ENCODE results near the gene EIPR1.

The EIPR1 gene

DNA sequence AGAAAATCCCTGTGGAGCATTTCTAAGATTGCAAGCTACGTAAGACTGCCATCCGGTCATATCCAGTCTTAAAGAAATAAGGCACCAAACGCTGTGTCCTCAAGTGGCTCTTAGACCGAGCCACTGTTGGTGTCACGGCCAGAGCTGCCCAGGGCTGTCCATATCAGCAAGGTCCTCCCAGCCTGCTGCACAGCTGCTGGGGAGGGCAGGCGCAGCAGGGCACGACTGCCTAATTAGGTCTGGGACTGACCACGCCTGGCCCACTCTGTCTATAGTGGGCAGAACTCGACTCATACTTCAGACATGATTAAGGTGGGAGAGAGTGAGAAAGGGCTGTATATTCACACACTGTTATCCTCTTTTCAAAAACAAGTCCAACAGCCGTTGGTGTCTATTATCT is 39.3 kb downstream of the EIPR1 start:
- CTCF ChIA-PET, result no interaction called here

DNA sequence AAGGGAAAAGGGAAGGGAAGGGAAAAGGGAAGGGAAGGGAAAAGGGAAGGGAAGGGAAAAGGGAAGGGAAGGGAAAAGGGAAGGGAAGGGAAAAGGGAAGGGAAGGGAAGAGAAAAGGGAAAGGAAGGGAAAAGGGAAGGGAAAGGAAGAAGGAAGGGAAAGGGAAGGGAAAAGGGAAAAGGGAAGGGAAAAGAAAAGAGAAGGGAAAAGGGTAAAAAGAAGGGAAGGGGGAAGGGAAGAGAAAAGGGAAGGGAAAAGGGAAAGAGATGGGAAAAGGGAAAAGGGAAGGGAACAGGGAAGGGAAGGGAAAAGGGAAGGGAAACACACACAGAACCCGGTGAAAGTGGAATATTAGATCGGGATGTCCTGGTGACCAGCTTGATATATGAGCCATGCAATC is 40.8 kb downstream of the EIPR1 start:
- DNase-seq, result no peak
- no CpG with 5 or more reads among the region's 2 CpGs for WGBS (ENCODE audit: insufficient coverage)
- peaks cover 0 to 5% (median 4%) of the 10 kb centered on the region in 5 experiments for H3K9me3 ChIP-seq (ENCODE audit: control extremely low read depth in 1 of 5, control insufficient read depth in 4 of 5, insufficient read depth in 2 of 5, low read depth in 1 of 5, low read length in 4 of 5)
- no peak overlapping the region for H3K27ac ChIP-seq (ENCODE audit: insufficient read depth in 1 of 2, low read depth in 1 of 2, low read length in 2 of 2, poor library complexity in 1 of 2, severe bottlenecking in 2 of 2)
- ChIA-PET CTCF (no interaction called here), POLR2A (no interaction called here)
- H3K4me1 ChIP-seq (ENCODE audit: control extremely low read depth in 1 of 4, control insufficient read depth in 4 of 4, insufficient read depth in 4 of 4, low read length in 3 of 4), result no peaks in the 10 kb centered on the region
- no peak overlapping the region for H3K4me3 ChIP-seq (ENCODE audit: control insufficient read depth in 1 of 7, extremely low read depth in 1 of 7, insufficient read depth in 4 of 7, low read depth in 2 of 7, low read length in 6 of 7)
- peaks cover 10 to 46% (median 26%) of the 10 kb centered on the region in 4 experiments for H3K36me3 ChIP-seq (ENCODE audit: control insufficient read depth in 4 of 4, insufficient read depth in 4 of 4, low read length in 3 of 4)
- no peaks in the 10 kb centered on the region for H3K27me3 ChIP-seq (replicated peaks in 2 of 5; ENCODE audit: control insufficient read depth in 4 of 5, insufficient read depth in 5 of 5, low read length in 4 of 5)

More for the DNA sequence above, 39.3 kb downstream of the EIPR1 start:
- WGBS (ENCODE audit: insufficient coverage), result 98% methylated on average over 7 of the region's 10 CpGs
- POLR2A ChIA-PET, result no interaction called here
- Histone ChIP-seq H3K36me3 (ENCODE audit: control insufficient read depth in 4 of 4, insufficient read depth in 4 of 4, low read length in 3 of 4) (peaks cover 10 to 39% (median 20%) of the 10 kb centered on the region in 4 experiments), H3K27ac (ENCODE audit: insufficient read depth in 1 of 2, low read depth in 1 of 2, low read length in 2 of 2, poor library complexity in 1 of 2, severe bottlenecking in 2 of 2) (no peak overlapping the region), H3K9me3 (ENCODE audit: control extremely low read depth in 1 of 5, control insufficient read depth in 4 of 5, insufficient read depth in 2 of 5, low read depth in 1 of 5, low read length in 4 of 5) (peaks cover 0 to 5% (median 4%) of the 10 kb centered on the region in 5 experiments), H3K27me3 (replicated peaks in 2 of 5; ENCODE audit: control insufficient read depth in 4 of 5, insufficient read depth in 5 of 5, low read length in 4 of 5) (no peaks in the 10 kb centered on the region), H3K4me1 (ENCODE audit: control extremely low read depth in 1 of 4, control insufficient read depth in 4 of 4, insufficient read depth in 4 of 4, low read length in 3 of 4) (no peaks in the 10 kb centered on the region), H3K4me3 (ENCODE audit: control insufficient read depth in 1 of 7, extremely low read depth in 1 of 7, insufficient read depth in 4 of 7, low read depth in 2 of 7, low read length in 6 of 7) (no peak overlapping the region)
- DNase-seq, result no peak

DNA sequence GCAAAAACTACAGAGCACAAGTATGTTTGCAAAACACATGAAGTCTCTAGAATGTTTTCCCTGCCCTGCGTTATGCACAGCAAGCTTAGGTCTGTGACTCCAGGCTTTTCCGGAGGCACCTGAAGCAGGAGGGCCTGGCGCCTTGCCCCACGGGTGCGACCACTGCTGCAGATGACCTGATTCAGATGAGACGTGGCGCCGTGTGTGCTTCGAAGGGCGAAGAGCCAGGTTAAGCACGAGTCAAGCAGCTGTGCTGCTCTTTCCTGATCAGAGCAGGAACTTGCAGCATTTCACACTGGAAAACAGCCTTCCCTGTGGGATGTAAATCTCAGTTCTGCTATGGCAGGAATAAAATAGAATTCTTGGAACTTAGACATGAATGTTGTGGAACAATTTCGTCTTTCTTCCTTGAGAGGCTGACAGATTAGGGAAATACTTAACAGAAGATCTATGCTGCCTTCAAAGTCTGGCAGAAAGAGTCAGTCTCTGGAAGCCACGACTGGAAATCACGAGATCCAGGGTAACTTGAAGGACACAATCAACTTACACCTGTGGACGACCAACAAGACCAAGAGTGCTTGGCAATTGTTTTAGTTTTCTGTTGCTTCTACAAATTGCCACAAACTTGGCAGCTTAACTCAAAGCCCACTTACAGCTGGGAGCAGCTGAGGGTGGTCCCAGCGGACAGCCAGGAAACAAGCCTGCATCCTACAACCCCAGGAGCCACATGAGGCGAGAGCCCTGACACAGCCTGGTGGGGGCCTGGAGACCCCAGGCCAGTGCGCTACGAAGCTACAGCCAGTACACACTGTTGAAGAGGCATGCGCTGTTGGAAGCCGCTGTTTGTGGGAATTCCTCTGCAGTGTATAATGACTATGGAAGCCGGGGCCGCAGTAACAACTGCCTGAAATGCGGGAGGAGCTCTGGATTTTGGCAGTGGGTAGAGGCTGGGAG is 42.9 kb downstream of the EIPR1 start:
- CTCF ChIA-PET, result no interaction called here

DNA sequence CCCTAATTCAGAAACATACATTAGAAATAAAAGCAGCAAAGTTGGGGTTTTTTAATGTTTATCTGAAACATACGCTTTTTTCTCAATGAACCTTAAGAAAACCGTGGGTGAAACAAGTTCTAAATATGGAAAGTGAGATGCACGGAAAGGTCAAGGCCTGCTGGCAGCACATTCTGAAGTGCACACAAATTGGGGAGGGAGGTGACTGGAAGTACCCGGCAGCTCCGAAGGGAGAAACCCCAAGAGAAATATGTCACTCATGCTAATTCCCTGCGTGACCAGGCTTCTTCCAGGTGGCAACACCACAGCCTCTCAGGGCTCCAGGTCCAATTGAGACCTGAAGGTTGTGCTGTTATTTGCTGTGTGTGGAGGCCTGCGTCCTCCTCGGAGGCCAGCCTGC is 45.5 kb downstream of the EIPR1 start:
- 94% methylated on average over 6 of the region's 8 CpGs for WGBS (ENCODE audit: insufficient coverage)
- ChIA-PET POLR2A (no interaction called here), CTCF (no interaction called here)
- Histone ChIP-seq H3K4me1 (ENCODE audit: control extremely low read depth in 1 of 4, control insufficient read depth in 4 of 4, insufficient read depth in 4 of 4, low read length in 3 of 4) (no peaks in the 10 kb centered on the region), H3K4me3 (ENCODE audit: control insufficient read depth in 1 of 7, extremely low read depth in 1 of 7, insufficient read depth in 4 of 7, low read depth in 2 of 7, low read length in 6 of 7) (no peak overlapping the region), H3K27ac (ENCODE audit: insufficient read depth in 1 of 2, low read depth in 1 of 2, low read length in 2 of 2, poor library complexity in 1 of 2, severe bottlenecking in 2 of 2) (no peak overlapping the region), H3K36me3 (ENCODE audit: control insufficient read depth in 4 of 4, insufficient read depth in 4 of 4, low read length in 3 of 4) (peaks cover 17 to 53% (median 31%) of the 10 kb centered on the region in 4 experiments), H3K27me3 (replicated peaks in 2 of 5; ENCODE audit: control insufficient read depth in 4 of 5, insufficient read depth in 5 of 5, low read length in 4 of 5) (no peaks in the 10 kb centered on the region), H3K9me3 (ENCODE audit: control extremely low read depth in 1 of 5, control insufficient read depth in 4 of 5, insufficient read depth in 2 of 5, low read depth in 1 of 5, low read length in 4 of 5) (peaks cover 0 to 8% (median 4%) of the 10 kb centered on the region in 5 experiments)
- DNase-seq, result no peak

More for the DNA sequence above, 42.9 kb downstream of the EIPR1 start:
- Histone ChIP-seq H3K27me3 (replicated peaks in 2 of 5; ENCODE audit: control insufficient read depth in 4 of 5, insufficient read depth in 5 of 5, low read length in 4 of 5) (no peaks in the 10 kb centered on the region), H3K4me3 (ENCODE audit: control insufficient read depth in 1 of 7, extremely low read depth in 1 of 7, insufficient read depth in 4 of 7, low read depth in 2 of 7, low read length in 6 of 7) (no peak overlapping the region), H3K27ac (ENCODE audit: insufficient read depth in 1 of 2, low read depth in 1 of 2, low read length in 2 of 2, poor library complexity in 1 of 2, severe bottlenecking in 2 of 2) (no peak overlapping the region), H3K9me3 (ENCODE audit: control extremely low read depth in 1 of 5, control insufficient read depth in 4 of 5, insufficient read depth in 2 of 5, low read depth in 1 of 5, low read length in 4 of 5) (peaks cover 0 to 8% (median 4%) of the 10 kb centered on the region in 5 experiments), H3K4me1 (ENCODE audit: control extremely low read depth in 1 of 4, control insufficient read depth in 4 of 4, insufficient read depth in 4 of 4, low read length in 3 of 4) (no peaks in the 10 kb centered on the region), H3K36me3 (ENCODE audit: control insufficient read depth in 4 of 4, insufficient read depth in 4 of 4, low read length in 3 of 4) (peaks cover 19 to 56% (median 35%) of the 10 kb centered on the region in 4 experiments)
- WGBS (ENCODE audit: insufficient coverage), result 95% methylated on average over 20 of the region's 24 CpGs
- DNase-seq, result no peak
- POLR2A ChIA-PET, result no interaction called here

DNA sequence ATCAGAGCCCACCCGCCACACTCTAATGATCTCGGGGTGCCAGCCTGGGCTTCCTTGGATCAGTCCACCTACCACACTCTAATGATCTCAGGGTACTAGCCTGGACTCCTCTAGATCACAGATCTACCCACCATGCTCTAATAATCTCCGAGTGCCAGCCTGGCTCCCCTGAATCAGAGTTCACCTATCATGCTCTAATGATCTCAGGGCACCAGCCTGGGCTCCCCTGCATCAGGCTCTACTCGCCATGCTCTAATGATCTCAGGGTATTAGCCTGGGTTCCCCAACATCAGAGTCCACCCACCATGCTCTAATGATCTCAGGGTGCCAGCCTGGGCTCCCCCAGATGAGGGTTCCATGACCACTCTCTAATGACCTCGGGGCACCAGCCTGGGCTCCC is 48.1 kb downstream of the EIPR1 start:
- Histone ChIP-seq H3K27ac (ENCODE audit: insufficient read depth in 1 of 2, low read depth in 1 of 2, low read length in 2 of 2, poor library complexity in 1 of 2, severe bottlenecking in 2 of 2) (no peak overlapping the region), H3K9me3 (ENCODE audit: control extremely low read depth in 1 of 5, control insufficient read depth in 4 of 5, insufficient read depth in 2 of 5, low read depth in 1 of 5, low read length in 4 of 5) (peaks cover 0 to 4% (median 0%) of the 10 kb centered on the region in 5 experiments), H3K4me3 (ENCODE audit: control insufficient read depth in 1 of 7, extremely low read depth in 1 of 7, insufficient read depth in 4 of 7, low read depth in 2 of 7, low read length in 6 of 7) (no peak overlapping the region), H3K36me3 (ENCODE audit: control insufficient read depth in 4 of 4, insufficient read depth in 4 of 4, low read length in 3 of 4) (peaks cover 9 to 46% (median 21%) of the 10 kb centered on the region in 4 experiments), H3K4me1 (ENCODE audit: control extremely low read depth in 1 of 4, control insufficient read depth in 4 of 4, insufficient read depth in 4 of 4, low read length in 3 of 4) (no peaks in the 10 kb centered on the region), H3K27me3 (replicated peaks in 2 of 5; ENCODE audit: control insufficient read depth in 4 of 5, insufficient read depth in 5 of 5, low read length in 4 of 5) (no peaks in the 10 kb centered on the region)
- ChIA-PET POLR2A (no interaction called here), CTCF (no interaction called here)
- no peak for DNase-seq
- 99% methylated on average over 5 of the region's 5 CpGs for WGBS (ENCODE audit: insufficient coverage)

DNA sequence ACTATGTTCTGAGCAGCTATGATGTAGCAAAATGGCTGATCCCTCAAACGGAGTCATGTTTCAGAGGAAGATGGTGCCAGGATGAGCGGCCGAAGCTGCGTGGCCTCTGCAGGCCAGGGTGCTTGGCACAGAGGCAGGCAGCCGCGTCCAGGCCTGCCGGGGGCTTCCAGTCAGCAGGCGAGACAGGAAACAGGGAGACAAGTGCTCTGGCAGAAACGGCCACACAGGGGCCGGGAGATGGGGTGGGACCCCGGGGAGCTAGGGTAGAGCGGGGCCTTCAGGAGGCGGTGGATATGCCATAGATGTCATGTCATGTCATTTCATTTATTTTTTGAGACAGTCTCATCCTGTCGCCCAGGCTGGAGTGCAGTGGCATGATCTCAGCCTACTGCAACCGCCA is 50.7 kb downstream of the EIPR1 start:
- peaks cover 7 to 43% (median 12%) of the 10 kb centered on the region in 4 experiments for H3K36me3 ChIP-seq (ENCODE audit: control insufficient read depth in 4 of 4, insufficient read depth in 4 of 4, low read length in 3 of 4)
- no peaks in the 10 kb centered on the region for H3K27me3 ChIP-seq (replicated peaks in 2 of 5; ENCODE audit: control insufficient read depth in 4 of 5, insufficient read depth in 5 of 5, low read length in 4 of 5)
- DNase-seq, result no peak
- ChIA-PET POLR2A (no interaction called here), CTCF (no interaction called here)
- H3K27ac ChIP-seq (ENCODE audit: insufficient read depth in 1 of 2, low read depth in 1 of 2, low read length in 2 of 2, poor library complexity in 1 of 2, severe bottlenecking in 2 of 2), result no peak overlapping the region
- WGBS (ENCODE audit: insufficient coverage), result 95% methylated on average over 13 of the region's 15 CpGs
- peaks cover 0 to 4% (median 0%) of the 10 kb centered on the region in 5 experiments for H3K9me3 ChIP-seq (ENCODE audit: control extremely low read depth in 1 of 5, control insufficient read depth in 4 of 5, insufficient read depth in 2 of 5, low read depth in 1 of 5, low read length in 4 of 5)
- H3K4me3 ChIP-seq (ENCODE audit: control insufficient read depth in 1 of 7, extremely low read depth in 1 of 7, insufficient read depth in 4 of 7, low read depth in 2 of 7, low read length in 6 of 7), result no peak overlapping the region
- H3K4me1 ChIP-seq (ENCODE audit: control extremely low read depth in 1 of 4, control insufficient read depth in 4 of 4, insufficient read depth in 4 of 4, low read length in 3 of 4), result no peaks in the 10 kb centered on the region

DNA sequence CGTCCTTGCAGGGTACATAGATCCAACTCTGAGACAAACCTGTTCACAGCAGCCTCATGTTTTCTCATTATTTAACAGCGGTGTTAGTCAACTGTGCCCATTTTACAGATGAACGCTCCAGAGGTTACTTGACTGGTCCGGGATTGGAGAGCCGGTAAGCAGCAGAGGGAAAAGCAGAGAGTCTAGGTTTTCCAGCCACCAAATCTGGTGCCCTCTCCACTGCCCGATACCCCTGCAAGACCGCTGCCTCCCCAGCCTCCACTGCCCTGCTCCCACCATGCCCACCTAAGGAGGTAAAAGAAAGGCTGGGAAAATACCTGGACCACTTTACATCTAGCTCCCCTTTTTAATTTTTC is 51.5 kb downstream of the EIPR1 start:
- ChIA-PET CTCF (no interaction called here), POLR2A (no interaction called here)
- H3K4me3 ChIP-seq (ENCODE audit: control insufficient read depth in 1 of 7, extremely low read depth in 1 of 7, insufficient read depth in 4 of 7, low read depth in 2 of 7, low read length in 6 of 7), result no peak overlapping the region
- H3K9me3 ChIP-seq (ENCODE audit: control extremely low read depth in 1 of 5, control insufficient read depth in 4 of 5, insufficient read depth in 2 of 5, low read depth in 1 of 5, low read length in 4 of 5), result peaks cover 0 to 4% (median 0%) of the 10 kb centered on the region in 5 experiments
- no peak overlapping the region for H3K27ac ChIP-seq (ENCODE audit: insufficient read depth in 1 of 2, low read depth in 1 of 2, low read length in 2 of 2, poor library complexity in 1 of 2, severe bottlenecking in 2 of 2)
- peaks cover 7 to 43% (median 12%) of the 10 kb centered on the region in 4 experiments for H3K36me3 ChIP-seq (ENCODE audit: control insufficient read depth in 4 of 4, insufficient read depth in 4 of 4, low read length in 3 of 4)
- H3K4me1 ChIP-seq (ENCODE audit: control extremely low read depth in 1 of 4, control insufficient read depth in 4 of 4, insufficient read depth in 4 of 4, low read length in 3 of 4), result no peaks in the 10 kb centered on the region
- no peaks in the 10 kb centered on the region for H3K27me3 ChIP-seq (replicated peaks in 2 of 5; ENCODE audit: control insufficient read depth in 4 of 5, insufficient read depth in 5 of 5, low read length in 4 of 5)
- DNase-seq, result no peak
- WGBS (ENCODE audit: insufficient coverage), result 98% methylated on average over 5 of the region's 7 CpGs
